ENCODE results near the gene UBE2F.

Gene UBE2F

GRCh38 chr2:237998530-237998929 lies 31.7 kb downstream of the UBE2F start:
- no CpG with 5 or more reads among the region's 4 CpGs for WGBS, 2 experiments (ENCODE audit: insufficient coverage in 2 of 2)
- H3K4me3 ChIP-seq (ENCODE audit: extremely low read depth, insufficient read depth, low read length, poor library complexity, severe bottlenecking), result no peak overlapping the region
- no peaks in the 10 kb centered on the region for H3K4me1 ChIP-seq (ENCODE audit: control insufficient read depth, insufficient read depth, low read length, poor library complexity, severe bottlenecking)
- H3K27ac ChIP-seq (ENCODE audit: low read depth, low read length, severe bottlenecking), result no peak overlapping the region
- peaks cover 6% of the 10 kb centered on the region for H3K9me3 ChIP-seq (ENCODE audit: control insufficient read depth, low read length)
- peaks cover 35% of the 10 kb centered on the region for H3K36me3 ChIP-seq (ENCODE audit: control insufficient read depth, insufficient read depth, low read length)

- WGBS, 2 experiments (ENCODE audit: insufficient coverage in 2 of 2), result 94 to 97% methylated on average over 2 to 3 of the region's 7 CpGs
- no peaks in the 10 kb centered on the region for H3K4me1 ChIP-seq (ENCODE audit: control insufficient read depth, insufficient read depth, low read length, poor library complexity, severe bottlenecking)
- peaks cover 13% of the 10 kb centered on the region for H3K36me3 ChIP-seq (ENCODE audit: control insufficient read depth, insufficient read depth, low read length)
- no peak overlapping the region for H3K4me3 ChIP-seq (ENCODE audit: extremely low read depth, insufficient read depth, low read length, poor library complexity, severe bottlenecking)
- H3K27ac ChIP-seq (ENCODE audit: low read depth, low read length, severe bottlenecking), result no peak overlapping the region
- H3K9me3 ChIP-seq (ENCODE audit: control insufficient read depth, low read length), result peaks cover 6% of the 10 kb centered on the region
These were observed 36.6 kb downstream of the UBE2F start for GRCh38 chr2:238003234-238004031.

- Histone ChIP-seq H3K4me3 (ENCODE audit: extremely low read depth, insufficient read depth, low read length, poor library complexity, severe bottlenecking) (no peak overlapping the region), H3K4me1 (ENCODE audit: control insufficient read depth, insufficient read depth, low read length, poor library complexity, severe bottlenecking) (no peaks in the 10 kb centered on the region), H3K27ac (ENCODE audit: low read depth, low read length, severe bottlenecking) (no peak overlapping the region), H3K36me3 (ENCODE audit: control insufficient read depth, insufficient read depth, low read length) (peaks cover 13% of the 10 kb centered on the region), H3K9me3 (ENCODE audit: control insufficient read depth, low read length) (peaks cover 5% of the 10 kb centered on the region)
- WGBS, 2 experiments (ENCODE audit: insufficient coverage in 2 of 2), result 83% methylated on average over 1 of the region's 3 CpGs; no CpG with 5 or more reads in 1 of the 2 experiments
These were observed 37.4 kb downstream of the UBE2F start for GRCh38 chr2:238004077-238004830.

GRCh38 chr2:238005528-238005927 lies 38.7 kb downstream of the UBE2F start:
- no peak overlapping the region for H3K27ac ChIP-seq (ENCODE audit: low read depth, low read length, severe bottlenecking)
- peaks cover 13% of the 10 kb centered on the region for H3K36me3 ChIP-seq (ENCODE audit: control insufficient read depth, insufficient read depth, low read length)
- no peaks in the 10 kb centered on the region for H3K9me3 ChIP-seq (ENCODE audit: control insufficient read depth, low read length)
- no peak overlapping the region for H3K4me3 ChIP-seq (ENCODE audit: extremely low read depth, insufficient read depth, low read length, poor library complexity, severe bottlenecking)
- WGBS, 2 experiments (ENCODE audit: insufficient coverage in 2 of 2), result no CpG with 5 or more reads among the region's 1 CpG
- no peaks in the 10 kb centered on the region for H3K4me1 ChIP-seq (ENCODE audit: control insufficient read depth, insufficient read depth, low read length, poor library complexity, severe bottlenecking)

GRCh38 chr2:238006510-238006909 lies 39.7 kb downstream of the UBE2F start:
- H3K4me3 ChIP-seq (ENCODE audit: extremely low read depth, insufficient read depth, low read length, poor library complexity, severe bottlenecking), result no peak overlapping the region
- no peaks in the 10 kb centered on the region for H3K4me1 ChIP-seq (ENCODE audit: control insufficient read depth, insufficient read depth, low read length, poor library complexity, severe bottlenecking)
- no peak overlapping the region for H3K27ac ChIP-seq (ENCODE audit: low read depth, low read length, severe bottlenecking)
- H3K9me3 ChIP-seq (ENCODE audit: control insufficient read depth, low read length), result no peaks in the 10 kb centered on the region
- peaks cover 18% of the 10 kb centered on the region for H3K36me3 ChIP-seq (ENCODE audit: control insufficient read depth, insufficient read depth, low read length)

- H3K4me1 ChIP-seq (ENCODE audit: control insufficient read depth, insufficient read depth, low read length, poor library complexity, severe bottlenecking), result no peaks in the 10 kb centered on the region
- WGBS, 2 experiments (ENCODE audit: insufficient coverage in 2 of 2), result 93 to 95% methylated on average over 6 of the region's 6 CpGs
- H3K4me3 ChIP-seq (ENCODE audit: extremely low read depth, insufficient read depth, low read length, poor library complexity, severe bottlenecking), result no peak overlapping the region
- H3K27ac ChIP-seq (ENCODE audit: low read depth, low read length, severe bottlenecking), result no peak overlapping the region
- H3K9me3 ChIP-seq (ENCODE audit: control insufficient read depth, low read length), result no peaks in the 10 kb centered on the region
- peaks cover 29% of the 10 kb centered on the region for H3K36me3 ChIP-seq (ENCODE audit: control insufficient read depth, insufficient read depth, low read length)
These were observed 41.1 kb downstream of the UBE2F start for GRCh38 chr2:238007924-238008323.

GRCh38 chr2:238009563-238009962 lies 42.7 kb downstream of the UBE2F start:
- no peaks in the 10 kb centered on the region for H3K9me3 ChIP-seq (ENCODE audit: control insufficient read depth, low read length)
- H3K27ac ChIP-seq (ENCODE audit: low read depth, low read length, severe bottlenecking), result no peak overlapping the region
- no peak overlapping the region for H3K4me3 ChIP-seq (ENCODE audit: extremely low read depth, insufficient read depth, low read length, poor library complexity, severe bottlenecking)
- 75 to 100% methylated on average over 1 of the region's 2 CpGs for WGBS, 2 experiments (ENCODE audit: insufficient coverage in 2 of 2)
- H3K36me3 ChIP-seq (ENCODE audit: control insufficient read depth, insufficient read depth, low read length), result peaks cover 35% of the 10 kb centered on the region
- H3K4me1 ChIP-seq (ENCODE audit: control insufficient read depth, insufficient read depth, low read length, poor library complexity, severe bottlenecking), result no peaks in the 10 kb centered on the region

GRCh38 chr2:238010572-238010971 lies 43.8 kb downstream of the UBE2F start:
- Histone ChIP-seq H3K27ac (ENCODE audit: low read depth, low read length, severe bottlenecking) (no peak overlapping the region), H3K36me3 (ENCODE audit: control insufficient read depth, insufficient read depth, low read length) (peaks cover 35% of the 10 kb centered on the region), H3K4me3 (ENCODE audit: extremely low read depth, insufficient read depth, low read length, poor library complexity, severe bottlenecking) (no peak overlapping the region), H3K9me3 (ENCODE audit: control insufficient read depth, low read length) (no peaks in the 10 kb centered on the region), H3K4me1 (ENCODE audit: control insufficient read depth, insufficient read depth, low read length, poor library complexity, severe bottlenecking) (no peaks in the 10 kb centered on the region)
- 88 to 100% methylated on average over 1 of the region's 1 CpG for WGBS, 2 experiments (ENCODE audit: insufficient coverage in 2 of 2)

- 95 to 98% methylated on average over 4 to 6 of the region's 7 CpGs for WGBS, 2 experiments (ENCODE audit: insufficient coverage in 2 of 2)
- no peaks in the 10 kb centered on the region for H3K4me1 ChIP-seq (ENCODE audit: control insufficient read depth, insufficient read depth, low read length, poor library complexity, severe bottlenecking)
- H3K4me3 ChIP-seq (ENCODE audit: extremely low read depth, insufficient read depth, low read length, poor library complexity, severe bottlenecking), result no peak overlapping the region
- H3K27ac ChIP-seq (ENCODE audit: low read depth, low read length, severe bottlenecking), result no peak overlapping the region
- peaks cover 57% of the 10 kb centered on the region for H3K36me3 ChIP-seq (ENCODE audit: control insufficient read depth, insufficient read depth, low read length)
- no peaks in the 10 kb centered on the region for H3K9me3 ChIP-seq (ENCODE audit: control insufficient read depth, low read length)
These were observed 47.0 kb downstream of the UBE2F start for GRCh38 chr2:238013806-238014205.

- H3K4me1 ChIP-seq (ENCODE audit: control insufficient read depth, insufficient read depth, low read length, poor library complexity, severe bottlenecking), result no peaks in the 10 kb centered on the region
- 72 to 75% methylated on average over 4 of the region's 4 CpGs for WGBS, 2 experiments (ENCODE audit: insufficient coverage in 2 of 2)
- peaks cover 56% of the 10 kb centered on the region for H3K36me3 ChIP-seq (ENCODE audit: control insufficient read depth, insufficient read depth, low read length)
- H3K4me3 ChIP-seq (ENCODE audit: extremely low read depth, insufficient read depth, low read length, poor library complexity, severe bottlenecking), result no peak overlapping the region
- no peaks in the 10 kb centered on the region for H3K9me3 ChIP-seq (ENCODE audit: control insufficient read depth, low read length)
- H3K27ac ChIP-seq (ENCODE audit: low read depth, low read length, severe bottlenecking), result no peak overlapping the region
These were observed 48.9 kb downstream of the UBE2F start for GRCh38 chr2:238015705-238016104.

- H3K4me3 ChIP-seq (ENCODE audit: extremely low read depth, insufficient read depth, low read length, poor library complexity, severe bottlenecking), result no peak overlapping the region
- 98 to 100% methylated on average over 4 to 6 of the region's 8 CpGs for WGBS, 2 experiments (ENCODE audit: insufficient coverage in 2 of 2)
- peaks cover 59% of the 10 kb centered on the region for H3K36me3 ChIP-seq (ENCODE audit: control insufficient read depth, insufficient read depth, low read length)
- H3K9me3 ChIP-seq (ENCODE audit: control insufficient read depth, low read length), result no peaks in the 10 kb centered on the region
- no peak overlapping the region for H3K27ac ChIP-seq (ENCODE audit: low read depth, low read length, severe bottlenecking)
- no peaks in the 10 kb centered on the region for H3K4me1 ChIP-seq (ENCODE audit: control insufficient read depth, insufficient read depth, low read length, poor library complexity, severe bottlenecking)
These were observed 49.7 kb downstream of the UBE2F start for GRCh38 chr2:238016526-238016925.
